Cerebellar nuclear complex (tissue), 1 donor: ENCODE data around the gene FHIP2A.
A peak's percentile ranks its signal among the peaks of the same experiment; 100 is the strongest.
"Not testable (repeated sequence)": the region's sequence is repeated elsewhere in the genome, so short reads cannot be mapped to it uniquely, and the experiment has no call there.

Experiments
- DNase-seq, 2 experiments: peaks; one replicate each; lab custom pipeline; 2025; lab: John Stamatoyannopoulos, UW

Gene FHIP2A

DNA sequence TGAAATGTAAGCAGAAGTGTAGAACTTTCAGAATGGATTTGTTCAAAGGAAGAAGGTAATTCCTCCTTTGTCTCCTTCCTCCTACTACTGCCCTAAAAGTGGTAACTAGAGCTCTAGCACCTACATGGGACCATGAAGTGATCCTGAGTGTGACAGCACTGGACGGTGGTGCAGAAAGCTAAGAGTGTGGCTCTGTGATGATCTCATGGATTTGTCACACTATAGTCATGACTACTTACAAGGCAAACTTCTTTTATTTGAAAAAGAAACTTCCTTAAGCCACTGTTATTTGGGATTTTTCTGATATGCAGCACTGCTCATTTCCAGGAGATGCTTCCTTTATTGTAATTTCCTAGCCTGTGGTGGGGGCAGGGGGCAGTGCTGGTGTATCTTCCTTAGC is 5.8 kb upstream of the FHIP2A start:
- DNase-seq, result no peak

DNA sequence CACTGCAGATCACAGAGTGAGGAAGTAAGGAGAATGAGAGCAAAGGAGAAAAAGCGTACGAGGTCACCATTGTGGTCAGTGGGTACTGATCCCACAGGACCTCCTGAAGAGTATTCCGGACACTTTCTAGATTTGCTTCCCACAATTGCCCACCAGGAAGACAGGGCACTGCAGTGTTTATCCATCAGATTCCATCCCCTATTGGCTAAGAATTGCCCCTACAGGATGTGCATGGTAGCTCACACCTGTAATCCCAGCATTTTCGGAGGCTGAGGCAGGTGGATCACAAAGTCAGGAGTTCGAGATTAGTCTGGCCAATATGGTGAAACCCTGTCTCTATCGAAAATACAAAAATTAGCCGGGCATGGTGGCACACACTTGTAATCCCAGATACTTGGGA is 5.3 kb upstream of the FHIP2A start:
- DNase-seq, result no peak

DNA sequence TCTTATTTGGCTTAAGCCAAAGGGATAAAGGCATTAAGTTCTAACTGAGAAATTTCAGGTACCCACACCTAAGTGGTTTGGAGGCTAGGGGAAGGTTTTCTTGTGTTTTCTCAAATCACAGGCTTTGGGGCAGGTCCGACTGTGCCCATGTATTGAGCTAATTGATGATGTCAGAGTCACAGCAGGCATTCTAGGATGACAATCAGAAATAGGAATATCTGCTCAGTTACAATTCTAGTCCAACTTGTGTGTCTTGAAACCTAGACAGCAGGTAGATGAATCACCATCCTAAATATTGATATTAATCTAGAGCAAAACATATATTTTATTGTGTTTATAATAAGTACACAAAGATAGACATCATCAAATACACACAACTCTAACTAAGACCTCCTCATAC is 2.3 kb upstream of the FHIP2A start:
- no peak for DNase-seq

DNA sequence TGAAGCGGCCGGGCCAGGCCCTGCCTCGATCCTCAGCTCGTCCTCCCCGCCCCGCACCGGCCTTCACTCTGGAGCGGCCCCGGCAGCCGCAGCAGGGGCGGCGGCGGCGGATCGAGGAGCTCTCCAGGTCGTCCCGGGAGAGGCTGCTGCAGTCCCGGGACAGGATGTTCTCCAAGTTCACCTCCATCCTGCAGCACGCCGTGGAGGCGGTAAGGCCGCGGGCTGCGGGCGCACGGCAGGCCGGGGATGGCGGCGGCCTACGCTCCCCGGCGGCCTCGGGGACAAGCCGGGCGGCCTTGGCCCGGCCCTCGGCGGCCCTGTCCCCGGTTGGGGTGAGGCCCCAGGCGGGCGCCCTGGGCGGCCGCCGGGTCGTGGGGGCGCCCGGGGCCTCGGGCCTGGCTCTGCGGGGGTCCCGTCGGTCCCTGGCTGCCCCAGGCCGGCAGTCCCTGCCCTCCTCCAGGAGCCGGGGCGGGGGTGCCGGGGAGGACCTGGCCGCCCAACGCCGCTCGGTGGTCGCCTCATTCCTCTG is 399 bp downstream of the FHIP2A start:
- DNase-seq, result no peak

DNA sequence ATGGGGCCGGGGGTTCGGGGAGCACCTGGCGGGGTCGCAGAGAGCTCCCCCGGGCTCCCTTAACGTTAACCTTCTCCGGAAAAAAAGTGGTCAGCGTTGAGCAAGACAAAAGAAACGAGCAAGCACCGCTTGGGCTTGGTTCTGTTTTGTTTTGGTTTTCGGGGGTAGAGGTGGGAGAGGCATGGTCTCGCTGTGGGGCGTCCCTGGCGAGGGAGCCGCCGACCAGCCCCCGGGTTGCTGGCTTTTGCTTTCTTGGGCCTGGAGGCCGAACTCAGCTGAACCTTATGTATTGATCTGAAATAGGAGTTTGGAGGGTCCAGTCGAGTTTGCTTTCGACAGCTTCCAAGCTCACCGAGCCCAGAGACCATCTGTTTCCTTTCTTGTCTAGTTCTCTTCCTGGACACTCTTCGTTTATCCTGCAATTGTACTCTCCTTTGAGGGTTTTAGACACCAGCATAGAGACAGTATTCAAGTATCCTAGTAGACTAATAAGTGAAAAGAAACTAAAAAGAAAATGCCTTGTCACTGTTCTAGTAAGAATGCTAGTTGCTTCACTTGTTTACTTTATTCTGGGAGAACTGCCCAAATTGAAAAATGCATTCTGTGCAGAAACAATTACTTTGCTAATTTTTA is 980 bp downstream of the FHIP2A start:
- DNase-seq, result peak in 1 of 2 experiments; percentile 22

GRCh38 chr10:114823077-114823463 is 1.5 kb downstream of the FHIP2A start:
- no peak for DNase-seq

- DNase-seq, result no peak
These were observed 2.8 kb downstream of the FHIP2A start for GRCh38 chr10:114824391-114824790.

DNA sequence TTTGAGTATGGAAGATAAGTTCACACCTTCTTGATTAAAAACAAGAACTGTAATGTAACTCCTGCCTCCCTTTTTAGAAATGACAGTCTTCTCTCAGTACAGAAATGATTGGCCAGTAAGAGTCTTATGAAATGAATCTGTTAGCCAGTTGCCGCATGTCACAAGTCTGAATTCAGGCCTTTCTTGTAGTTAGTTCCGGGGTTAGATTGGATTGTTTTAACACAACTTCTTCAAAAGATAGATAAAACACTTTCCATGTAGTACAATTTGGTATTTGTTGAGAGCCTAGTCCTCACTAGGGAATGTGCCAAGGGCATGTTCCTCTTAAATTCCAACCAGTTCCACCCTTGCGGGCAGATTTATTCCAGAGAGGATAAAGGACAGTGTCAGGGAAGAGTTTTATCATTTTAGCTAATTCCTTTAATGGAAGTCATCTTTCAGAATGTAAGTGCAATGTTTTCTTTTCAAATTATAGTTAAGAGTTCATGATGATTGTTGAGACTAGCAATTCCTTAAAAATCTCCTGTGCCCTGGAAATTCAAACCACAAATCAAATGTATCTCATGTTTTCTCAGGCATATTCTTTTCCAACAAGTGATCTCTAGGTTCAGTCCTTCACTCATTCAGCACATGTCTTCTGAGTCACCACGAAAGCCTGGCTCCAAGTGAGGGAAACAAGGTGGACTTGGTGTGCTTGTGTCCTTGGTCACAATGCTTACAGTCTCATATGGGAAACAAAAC is 4.1 kb downstream of the FHIP2A start:
- no peak for DNase-seq

DNA sequence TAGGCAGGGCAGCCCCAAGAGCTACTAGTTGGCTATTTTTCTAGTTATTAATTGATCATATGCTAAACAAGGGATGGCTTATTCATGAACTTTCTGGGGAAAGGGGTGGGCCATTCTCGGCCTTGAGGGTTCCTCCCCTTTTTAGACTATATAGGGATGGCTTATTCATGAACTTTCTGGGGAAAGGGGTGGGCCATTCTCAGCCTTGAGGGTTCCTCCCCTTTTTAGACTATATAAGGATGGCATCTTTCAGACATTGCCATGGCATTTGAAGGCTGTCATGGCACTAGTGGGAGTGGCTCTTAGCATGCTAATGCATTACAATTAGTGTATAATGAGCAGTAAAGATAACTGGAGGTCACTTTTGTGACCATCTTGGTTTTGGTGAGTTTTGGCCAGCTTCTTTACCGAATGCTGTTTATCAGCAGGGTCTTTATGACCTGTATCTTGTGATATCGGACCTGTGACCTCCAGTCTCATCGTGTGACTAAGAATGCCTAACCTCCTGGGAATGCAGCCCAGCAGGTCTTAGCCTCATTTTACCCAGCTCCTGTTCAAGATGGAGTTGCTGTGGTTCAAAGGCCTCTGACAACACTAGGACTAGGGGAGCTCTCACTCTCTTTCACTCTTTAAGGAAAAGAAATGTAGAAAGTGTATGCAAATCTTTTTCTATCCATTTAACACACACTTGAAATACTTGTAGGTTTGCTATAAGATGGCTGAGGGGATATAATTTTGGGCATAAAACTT is 7.8 kb downstream of the FHIP2A start:
- no peak for DNase-seq

DNA sequence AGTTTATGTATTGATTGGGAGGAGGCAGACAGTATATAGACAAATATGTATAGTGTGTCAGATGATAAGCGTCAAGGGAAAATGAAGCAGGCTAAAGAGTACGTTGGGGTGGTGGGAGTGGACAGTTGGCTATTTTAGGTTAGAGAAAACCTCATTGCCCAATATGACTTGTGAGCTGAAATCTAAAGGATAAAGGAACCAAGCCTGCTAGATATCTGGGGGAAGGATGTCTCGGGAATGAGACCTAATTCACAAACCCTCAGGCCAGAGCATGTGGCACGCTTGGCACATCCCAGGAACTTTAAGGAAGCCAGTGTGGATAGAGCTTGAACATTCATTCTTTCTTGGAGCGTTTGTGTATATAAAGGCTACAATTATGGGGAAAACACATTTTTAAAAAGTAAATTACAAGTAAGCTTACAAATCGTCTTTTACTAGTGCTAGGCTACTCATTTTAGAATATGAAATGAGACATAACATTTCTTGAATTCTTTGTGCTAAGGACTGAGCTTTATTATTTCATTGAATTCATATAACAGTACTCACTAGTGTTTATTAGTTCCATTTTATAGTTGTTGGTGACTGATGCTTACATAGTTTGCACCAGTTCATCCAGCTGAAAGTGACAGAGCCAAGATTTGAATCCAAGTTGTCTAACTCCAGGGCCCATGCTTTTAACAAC is 9.7 kb downstream of the FHIP2A start:
- DNase-seq, result no peak

DNA sequence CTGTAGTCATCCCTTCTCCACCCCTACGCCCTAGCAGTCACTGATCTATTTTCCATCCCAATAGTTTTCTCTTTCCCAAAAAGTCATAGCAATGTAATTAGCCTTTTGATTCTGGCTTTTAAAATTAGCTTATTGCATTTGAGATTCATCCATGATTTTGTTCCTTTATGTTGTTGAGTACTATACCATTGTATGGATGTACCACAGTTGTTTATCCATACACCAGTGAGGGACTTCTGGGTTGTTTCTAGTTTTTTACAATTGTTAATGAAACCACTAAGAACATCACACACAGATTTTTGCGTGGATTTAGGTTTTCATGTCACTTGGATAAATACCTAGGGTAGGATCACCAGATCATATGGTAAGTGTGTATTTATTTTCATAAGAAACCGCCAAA is 16.1 kb downstream of the FHIP2A start:
- no peak for DNase-seq

DNA sequence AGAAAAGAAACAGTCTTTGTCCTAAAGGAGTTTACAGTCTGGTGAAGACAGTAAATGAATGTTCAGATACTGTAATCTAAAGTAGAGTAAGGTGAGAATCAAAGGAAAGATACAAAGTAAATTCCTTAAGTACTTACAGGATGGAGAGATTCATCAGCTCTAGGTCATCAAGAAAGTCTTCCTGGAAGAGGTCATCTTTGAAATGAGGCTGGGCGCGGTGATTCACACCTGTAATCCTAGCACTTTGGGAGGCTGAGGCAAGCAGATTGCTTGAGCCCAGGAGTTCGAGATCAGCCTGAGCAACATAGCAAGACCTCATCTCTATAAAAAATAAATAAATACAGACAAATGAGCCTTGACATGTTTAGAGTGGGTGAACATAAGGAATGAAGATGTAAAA is 18.3 kb downstream of the FHIP2A start:
- DNase-seq, result no peak

- no peak for DNase-seq
These were observed 24.6 kb downstream of the FHIP2A start for GRCh38 chr10:114845978-114846693.

GRCh38 chr10:114847517-114847916 is 25.9 kb downstream of the FHIP2A start:
- not testable (repeated sequence) for DNase-seq

- no peak for DNase-seq
These were observed 28.1 kb downstream of the FHIP2A start for GRCh38 chr10:114849674-114850073.

DNA sequence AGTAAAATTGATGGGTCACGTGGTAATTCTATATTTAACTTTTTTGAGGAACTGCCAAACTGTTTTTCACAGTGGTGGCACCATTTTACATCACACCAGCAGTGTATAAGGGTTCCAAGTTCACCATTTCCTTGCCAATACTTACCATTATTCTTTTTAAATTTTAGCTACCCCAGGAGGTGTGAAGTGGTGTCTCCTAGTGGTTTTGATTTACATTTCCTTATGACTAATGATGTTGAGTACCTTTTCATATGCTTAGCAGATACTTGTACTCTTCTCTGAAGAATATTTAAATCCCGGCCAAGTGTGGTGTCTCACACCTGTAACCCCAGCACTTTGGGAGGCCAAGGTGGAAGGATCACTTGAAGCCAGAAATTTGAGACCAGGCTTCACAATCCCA is 28.5 kb downstream of the FHIP2A start:
- no peak for DNase-seq

- no peak for DNase-seq
These were observed 29.8 kb downstream of the FHIP2A start for GRCh38 chr10:114851336-114851735.

DNA sequence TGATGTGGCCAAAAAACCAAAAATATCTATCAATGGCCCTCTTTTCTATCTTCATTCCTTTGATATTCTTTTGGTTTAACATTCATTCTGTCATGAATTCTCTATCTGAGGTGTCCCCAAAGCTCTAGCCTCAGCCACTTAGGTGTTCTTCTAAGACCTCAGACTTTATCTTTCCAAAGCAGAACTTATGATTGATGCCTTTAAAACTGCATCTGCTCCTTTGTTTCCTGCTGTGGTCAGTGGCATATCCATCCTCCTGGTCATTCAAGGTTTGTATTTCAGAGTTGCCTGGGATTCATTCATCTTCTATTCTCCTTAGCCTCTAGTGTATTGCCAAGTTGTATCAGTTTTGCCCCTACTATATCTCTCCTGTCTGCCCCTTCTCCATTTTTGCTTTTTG is 30.6 kb downstream of the FHIP2A start:
- no peak for DNase-seq

- DNase-seq, result no peak
These were observed 33.3 kb downstream of the FHIP2A start for GRCh38 chr10:114854906-114855305.

DNA sequence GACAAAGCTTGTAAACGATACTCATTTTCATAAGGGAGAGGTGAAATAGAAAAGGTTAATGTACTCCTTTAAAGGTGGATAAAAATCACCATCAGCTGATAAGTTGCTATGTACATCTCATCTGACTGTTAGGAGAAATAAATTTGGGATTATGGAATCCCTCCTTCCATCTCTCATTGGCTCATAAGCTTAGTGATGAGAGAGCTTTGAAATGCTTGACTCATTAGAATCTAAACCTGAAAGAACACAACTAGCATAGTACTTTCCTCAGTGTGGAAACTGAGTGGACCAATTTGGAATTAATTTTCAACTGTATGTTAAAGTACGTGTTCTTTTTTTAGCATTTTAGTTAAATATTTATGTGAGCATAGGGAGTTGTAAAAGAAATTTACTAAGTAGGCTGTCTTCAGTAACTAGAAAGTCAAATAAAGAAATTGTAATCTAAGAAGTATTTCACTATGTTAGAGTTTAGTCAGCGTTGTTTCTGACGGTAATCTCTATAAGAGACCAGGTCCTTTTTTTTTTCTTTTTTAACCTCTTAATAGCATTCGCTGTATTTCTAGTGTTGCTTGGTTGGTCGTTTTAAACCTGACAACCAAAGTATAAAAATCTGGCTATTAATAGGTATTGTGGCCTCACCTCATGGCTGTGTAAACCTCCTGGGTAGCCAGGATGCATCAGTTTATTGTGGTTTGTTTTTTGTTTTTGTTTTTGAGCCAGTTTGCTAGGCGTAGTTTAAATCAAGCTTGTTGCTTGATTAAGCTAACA is 34.4 kb downstream of the FHIP2A start:
- DNase-seq, result no peak
